Measurements from ENCODE around the gene PRKAR2B. TPM values are rescaled to one million over a fixed set of nuclear protein-coding genes. Genes with fewer than 3 reads are reported as not detected.

PRKAR2B gene
- total RNA-seq, 1 donor from 2014 or later: 1.0 TPM

DNA sequence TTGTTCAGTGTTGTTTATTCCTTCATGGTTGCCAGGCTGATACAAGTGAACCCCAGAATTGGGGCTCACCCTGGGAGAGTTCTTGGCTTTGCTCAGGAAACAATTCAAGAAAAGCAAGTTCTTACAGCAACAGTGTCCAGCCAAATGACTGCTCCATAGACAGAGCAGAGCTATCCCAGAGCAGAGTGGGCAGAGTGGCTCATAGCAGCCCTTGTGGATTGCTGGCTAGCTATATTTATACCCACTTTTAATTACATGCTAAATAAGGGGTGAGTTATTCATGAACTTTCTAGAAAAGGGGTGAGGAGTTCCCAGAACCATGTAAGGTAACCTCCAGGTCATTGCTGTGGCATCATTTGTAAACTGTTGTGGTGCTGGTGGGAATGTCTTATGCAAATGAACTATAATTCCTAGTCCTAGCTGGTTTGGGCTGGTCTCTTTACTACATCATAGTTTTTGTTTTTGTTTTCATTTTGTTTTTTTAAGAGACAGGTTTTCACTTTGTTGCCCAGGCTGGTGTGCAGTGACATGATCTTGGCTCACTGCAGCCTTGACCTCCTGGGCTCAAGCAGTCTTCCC is 64.4 kb downstream of the PRKAR2B start:
- H3K9me3 Mint-ChIP-seq: no peaks in the 10 kb centered on the region
- intact Hi-C loops (cut with micrococcal nuclease): loop anchor here (2.0 kb wide), 1 partner anchor 458 kb away; no protein-coding TSS in a partner anchor
- no peak overlapping the region for H3K27ac Mint-ChIP-seq
- DNase-seq (ENCODE audit: low spot score): no peak
- no peak overlapping the region for H3K4me3 Mint-ChIP-seq
- no peaks in the 10 kb centered on the region for H3K36me3 Mint-ChIP-seq (ENCODE audit: low read depth)
- H3K27me3 Mint-ChIP-seq (ENCODE audit: insufficient read depth): peaks cover 6% of the 10 kb centered on the region
- no peaks in the 10 kb centered on the region for H3K4me1 Mint-ChIP-seq (ENCODE audit: low read depth)

GRCh38 chr7:107109955-107110354 is 65.5 kb downstream of the PRKAR2B start:
- Mint-ChIP-seq H3K36me3 (ENCODE audit: low read depth) (no peaks in the 10 kb centered on the region), H3K9me3 (no peaks in the 10 kb centered on the region), H3K4me3 (no peak overlapping the region), H3K4me1 (ENCODE audit: low read depth) (no peaks in the 10 kb centered on the region), H3K27ac (no peak overlapping the region), H3K27me3 (ENCODE audit: insufficient read depth) (peaks cover 8% of the 10 kb centered on the region)
- intact Hi-C loops (cut with micrococcal nuclease): loop anchor here (2.0 kb wide), 1 partner anchor 459 kb away; no protein-coding TSS in a partner anchor
- DNase-seq (ENCODE audit: low spot score): no peak

- no peak for DNase-seq (ENCODE audit: low spot score)
- no peaks in the 10 kb centered on the region for H3K9me3 Mint-ChIP-seq
- intact Hi-C loops (cut with micrococcal nuclease): no loop called here
- H3K36me3 Mint-ChIP-seq (ENCODE audit: low read depth): no peaks in the 10 kb centered on the region
- H3K4me1 Mint-ChIP-seq (ENCODE audit: low read depth): no peaks in the 10 kb centered on the region
- H3K27me3 Mint-ChIP-seq (ENCODE audit: insufficient read depth): peaks cover 8% of the 10 kb centered on the region
- H3K27ac Mint-ChIP-seq: no peak overlapping the region
- H3K4me3 Mint-ChIP-seq: no peak overlapping the region
Observed at GRCh38 chr7:107111196-107111595, 66.7 kb downstream of the PRKAR2B start.

- Mint-ChIP-seq H3K4me1 (ENCODE audit: low read depth) (no peaks in the 10 kb centered on the region), H3K27ac (no peak overlapping the region)
Observed at GRCh38 chr7:107113866-107114265, 69.4 kb downstream of the PRKAR2B start.

DNA sequence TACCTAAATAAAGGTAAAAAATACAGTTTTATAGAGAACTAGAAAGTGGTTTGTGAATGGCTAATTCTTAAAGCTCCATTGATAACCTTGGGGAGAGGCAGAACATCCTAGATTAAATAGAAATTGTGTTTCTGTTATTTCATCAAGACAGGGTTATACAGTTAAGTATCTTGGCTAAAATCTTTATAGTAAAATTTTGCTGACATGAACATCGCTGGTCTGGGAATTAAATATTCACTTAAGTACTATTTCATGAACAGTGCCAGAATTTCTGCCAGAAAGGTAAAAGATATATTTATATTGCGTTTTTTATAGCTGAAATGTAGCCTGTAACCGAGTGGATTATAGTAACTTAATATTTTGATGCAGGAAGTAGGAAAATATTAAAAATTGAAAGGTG is 70.6 kb downstream of the PRKAR2B start:
- intact Hi-C loops (cut with micrococcal nuclease): no loop called here
- no peak overlapping the region for H3K27ac Mint-ChIP-seq
- peaks cover 8% of the 10 kb centered on the region for H3K27me3 Mint-ChIP-seq (ENCODE audit: insufficient read depth)
- no peak overlapping the region for H3K4me3 Mint-ChIP-seq
- H3K4me1 Mint-ChIP-seq (ENCODE audit: low read depth): no peaks in the 10 kb centered on the region
- H3K36me3 Mint-ChIP-seq (ENCODE audit: low read depth): no peaks in the 10 kb centered on the region
- no peaks in the 10 kb centered on the region for H3K9me3 Mint-ChIP-seq
- no peak for DNase-seq (ENCODE audit: low spot score)

More at GRCh38 chr7:107113866-107114265, 69.4 kb downstream of the PRKAR2B start:
- peaks cover 8% of the 10 kb centered on the region for H3K27me3 Mint-ChIP-seq (ENCODE audit: insufficient read depth)
- H3K36me3 Mint-ChIP-seq (ENCODE audit: low read depth): no peaks in the 10 kb centered on the region
- no peak for DNase-seq (ENCODE audit: low spot score)
- no peak overlapping the region for H3K4me3 Mint-ChIP-seq
- H3K9me3 Mint-ChIP-seq: no peaks in the 10 kb centered on the region
- intact Hi-C loops (cut with micrococcal nuclease): no loop called here

DNA sequence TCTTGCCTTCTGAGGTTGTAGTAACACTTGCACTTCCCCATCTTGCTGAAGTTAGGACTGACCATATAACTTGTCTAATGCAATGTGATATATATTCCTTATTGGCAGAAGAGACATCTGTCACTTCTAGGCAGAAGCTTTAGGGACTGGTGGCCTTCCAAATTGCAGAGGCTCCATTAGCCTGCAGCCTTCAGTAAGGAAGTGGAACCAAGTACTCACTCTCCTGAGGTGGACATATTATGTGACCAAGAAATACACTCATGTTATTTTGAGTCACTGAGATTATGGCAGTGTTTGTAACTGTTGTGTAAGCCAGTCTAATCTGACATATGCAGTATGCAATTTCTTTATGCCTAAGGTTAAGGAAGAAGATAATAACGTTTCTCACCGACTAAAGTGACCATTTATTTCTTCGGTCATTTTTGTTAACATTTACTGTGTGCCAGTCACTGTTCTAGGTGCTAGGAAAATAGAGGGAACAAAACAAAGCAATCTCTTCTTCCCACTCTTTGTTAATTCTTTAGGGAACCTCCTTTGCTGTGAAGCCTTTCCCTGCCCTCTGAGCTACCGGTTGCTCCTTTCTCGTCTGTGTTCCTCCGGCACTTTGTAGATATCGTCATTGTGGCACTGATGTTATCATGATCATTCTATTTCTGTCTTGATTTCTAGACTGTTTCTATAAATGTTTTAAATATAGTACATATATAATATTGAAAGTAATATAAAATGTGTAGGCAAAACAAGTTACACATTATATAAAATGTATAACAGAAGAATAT is 71.4 kb downstream of the PRKAR2B start:
- Mint-ChIP-seq H3K27me3 (ENCODE audit: insufficient read depth) (peaks cover 8% of the 10 kb centered on the region), H3K36me3 (ENCODE audit: low read depth) (no peaks in the 10 kb centered on the region), H3K9me3 (no peaks in the 10 kb centered on the region), H3K27ac (no peak overlapping the region), H3K4me1 (ENCODE audit: low read depth) (no peaks in the 10 kb centered on the region), H3K4me3 (no peak overlapping the region)
- no peak for DNase-seq (ENCODE audit: low spot score)
- intact Hi-C loops (cut with micrococcal nuclease): no loop called here

DNA sequence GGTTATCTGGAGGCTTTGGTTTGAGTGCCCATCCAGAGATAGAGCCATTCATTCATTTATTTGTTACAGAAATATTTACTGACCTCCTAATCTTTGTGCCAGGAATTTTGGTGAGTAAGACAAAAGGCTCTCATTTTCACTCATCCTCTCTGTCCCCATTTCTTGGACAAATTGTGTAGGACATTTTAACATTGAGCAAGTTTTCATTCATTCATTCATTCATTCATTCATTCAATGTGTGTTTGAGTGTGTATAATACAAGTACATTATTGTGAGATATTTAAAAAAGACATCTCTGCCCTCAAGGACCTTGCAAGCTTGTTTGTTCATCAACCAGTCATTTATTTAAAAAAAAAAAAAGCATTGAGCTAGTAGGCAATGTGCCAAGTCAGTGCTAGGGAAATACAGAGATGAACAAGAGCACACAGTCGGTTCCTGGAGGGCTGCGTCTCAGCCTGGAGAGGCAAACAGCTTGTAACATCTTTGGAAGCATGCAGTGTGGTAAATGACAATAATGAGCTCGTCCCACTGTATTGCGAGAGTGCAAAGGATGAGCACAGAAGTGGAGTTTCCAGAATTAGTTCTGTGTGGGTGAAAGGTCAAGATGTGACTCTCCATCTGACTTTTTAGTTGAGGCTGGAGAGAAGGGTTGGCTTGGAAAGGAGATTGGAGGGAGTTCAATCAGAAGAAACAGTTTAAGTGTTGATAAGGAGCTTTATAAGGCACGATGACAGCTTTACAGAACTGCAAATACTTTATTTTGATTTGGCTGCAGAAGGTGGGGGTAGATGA is 73.8 kb downstream of the PRKAR2B start:
- Mint-ChIP-seq H3K4me3 (no peak overlapping the region), H3K36me3 (ENCODE audit: low read depth) (no peaks in the 10 kb centered on the region), H3K4me1 (ENCODE audit: low read depth) (no peaks in the 10 kb centered on the region), H3K9me3 (no peaks in the 10 kb centered on the region), H3K27ac (no peak overlapping the region), H3K27me3 (ENCODE audit: insufficient read depth) (peaks cover 8% of the 10 kb centered on the region)
- intact Hi-C loops (cut with micrococcal nuclease): no loop called here
- no peak for DNase-seq (ENCODE audit: low spot score)

DNA sequence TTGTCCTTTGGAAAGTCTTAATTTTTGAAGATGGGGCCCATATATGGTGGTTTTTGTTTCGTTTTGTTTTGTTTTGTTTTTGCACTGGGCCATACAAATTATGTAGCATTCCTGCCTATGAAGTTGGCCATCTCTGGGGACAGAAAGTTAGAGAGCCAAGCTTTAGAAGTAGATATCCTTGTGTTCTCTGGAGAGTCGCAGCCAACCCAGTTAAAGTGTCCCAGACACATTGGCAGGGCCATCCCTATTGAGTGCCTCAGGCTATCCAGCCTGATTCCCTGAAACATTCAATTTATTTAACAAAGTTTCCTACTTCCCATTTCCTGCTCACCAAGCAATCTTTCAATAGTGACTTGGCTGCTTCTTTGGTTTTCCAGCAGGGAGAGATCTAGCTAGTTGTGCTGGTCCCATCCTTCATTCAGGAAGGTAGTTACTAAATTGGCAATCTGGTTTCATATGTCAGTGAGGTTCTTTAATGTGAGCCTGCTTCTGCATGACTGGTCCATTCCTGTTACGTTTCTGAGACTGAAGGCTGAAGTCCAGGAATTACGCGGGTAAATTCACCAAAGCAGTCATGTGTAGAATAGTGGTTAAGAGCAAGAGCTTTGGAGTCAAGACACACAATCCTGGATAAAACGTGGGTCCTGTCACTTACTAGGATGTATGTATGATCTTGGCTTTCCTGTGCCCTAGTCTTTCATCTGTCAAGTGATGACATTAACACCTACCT is 75.0 kb downstream of the PRKAR2B start:
- no peaks in the 10 kb centered on the region for H3K4me1 Mint-ChIP-seq (ENCODE audit: low read depth)
- no peaks in the 10 kb centered on the region for H3K36me3 Mint-ChIP-seq (ENCODE audit: low read depth)
- H3K27ac Mint-ChIP-seq: no peak overlapping the region
- intact Hi-C loops (cut with micrococcal nuclease): no loop called here
- no peak overlapping the region for H3K4me3 Mint-ChIP-seq
- no peak for DNase-seq (ENCODE audit: low spot score)
- H3K27me3 Mint-ChIP-seq (ENCODE audit: insufficient read depth): no peaks in the 10 kb centered on the region
- H3K9me3 Mint-ChIP-seq: no peaks in the 10 kb centered on the region

DNA sequence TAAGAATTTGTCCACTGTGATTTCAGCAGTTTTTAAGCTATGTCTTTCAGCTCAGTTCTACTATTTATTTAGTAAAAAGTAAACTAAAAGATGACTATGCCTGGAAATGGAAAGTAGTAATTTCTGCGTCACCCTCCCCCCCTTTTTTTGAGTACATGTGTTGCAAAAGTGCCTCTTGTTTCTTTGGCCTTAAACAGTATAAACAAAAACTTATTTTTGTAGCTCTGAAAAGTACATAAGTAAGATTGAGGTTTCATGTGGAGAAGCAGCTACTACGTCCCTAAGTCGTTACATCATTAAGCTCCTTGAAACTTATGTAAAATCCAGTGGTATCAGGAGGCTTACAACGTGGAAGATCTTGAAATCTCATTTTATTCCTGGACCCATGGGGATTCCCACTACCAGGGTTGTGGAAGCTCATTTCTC is 78.0 kb downstream of the PRKAR2B start:
- intact Hi-C loops (cut with micrococcal nuclease): no loop called here
- H3K4me3 Mint-ChIP-seq: no peak overlapping the region
- H3K4me1 Mint-ChIP-seq (ENCODE audit: low read depth): peaks cover 22% of the 10 kb centered on the region
- DNase-seq (ENCODE audit: low spot score): no peak
- H3K27ac Mint-ChIP-seq: no peak overlapping the region
- no peaks in the 10 kb centered on the region for H3K36me3 Mint-ChIP-seq (ENCODE audit: low read depth)
- no peaks in the 10 kb centered on the region for H3K9me3 Mint-ChIP-seq
- H3K27me3 Mint-ChIP-seq (ENCODE audit: insufficient read depth): no peaks in the 10 kb centered on the region

GRCh38 chr7:107123392-107123791 is 78.9 kb downstream of the PRKAR2B start:
- intact Hi-C loops (cut with micrococcal nuclease): no loop called here
- H3K9me3 Mint-ChIP-seq: no peaks in the 10 kb centered on the region
- H3K4me3 Mint-ChIP-seq: no peak overlapping the region
- H3K27ac Mint-ChIP-seq: no peak overlapping the region
- H3K27me3 Mint-ChIP-seq (ENCODE audit: insufficient read depth): no peaks in the 10 kb centered on the region
- H3K36me3 Mint-ChIP-seq (ENCODE audit: low read depth): no peaks in the 10 kb centered on the region
- peaks cover 22% of the 10 kb centered on the region for H3K4me1 Mint-ChIP-seq (ENCODE audit: low read depth)
- DNase-seq (ENCODE audit: low spot score): no peak

DNA sequence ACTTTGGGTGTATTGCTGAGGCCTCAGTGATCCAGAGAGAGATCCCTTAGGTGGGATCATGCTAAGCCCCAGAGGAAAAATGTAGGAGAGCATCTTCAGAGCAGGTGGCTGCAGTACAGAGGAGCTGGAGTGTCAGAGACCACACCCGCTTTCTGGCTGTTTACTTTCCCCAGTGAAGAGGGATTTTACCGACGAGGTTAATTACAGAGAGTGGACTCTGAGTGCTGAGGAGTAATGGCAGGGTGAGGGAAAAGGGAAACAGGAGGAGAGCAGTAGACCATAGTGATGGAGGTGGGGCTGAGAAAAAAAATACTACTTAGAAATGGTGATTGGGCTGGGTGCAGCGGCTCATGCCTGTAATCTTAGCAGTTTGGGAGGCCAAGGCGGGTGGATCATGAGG is 81.0 kb downstream of the PRKAR2B start:
- peaks cover 22% of the 10 kb centered on the region for H3K4me1 Mint-ChIP-seq (ENCODE audit: low read depth)
- no peaks in the 10 kb centered on the region for H3K27me3 Mint-ChIP-seq (ENCODE audit: insufficient read depth)
- no peaks in the 10 kb centered on the region for H3K36me3 Mint-ChIP-seq (ENCODE audit: low read depth)
- no peaks in the 10 kb centered on the region for H3K9me3 Mint-ChIP-seq
- peak overlapping the region; percentile 82 for H3K27ac Mint-ChIP-seq
- no peak for DNase-seq (ENCODE audit: low spot score)
- H3K4me3 Mint-ChIP-seq: peak overlapping the region; percentile 78
- intact Hi-C loops (cut with micrococcal nuclease): no loop called here

DNA sequence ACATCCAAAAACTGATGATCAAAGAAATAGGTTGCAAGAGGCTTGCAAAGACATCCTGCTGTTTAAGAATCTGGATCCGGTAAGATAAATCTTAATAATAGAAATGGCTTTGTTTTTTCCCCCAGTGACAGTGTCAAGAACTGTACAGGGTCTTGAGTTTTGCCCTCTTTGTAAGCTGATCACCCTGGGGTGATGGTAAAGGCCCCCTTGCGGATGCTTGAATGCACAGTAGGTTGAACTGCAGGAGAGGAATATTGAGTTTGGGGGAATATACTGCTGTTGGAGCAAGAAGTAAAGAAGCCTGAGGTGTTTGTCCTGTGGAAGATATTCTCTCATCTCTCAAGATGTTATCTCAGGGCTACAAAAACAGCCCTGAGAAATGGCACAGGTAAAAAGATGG is 83.7 kb downstream of the PRKAR2B start:
- no peak for DNase-seq (ENCODE audit: low spot score)
- no peak overlapping the region for H3K27ac Mint-ChIP-seq
- intact Hi-C loops (cut with micrococcal nuclease): no loop called here
- no peaks in the 10 kb centered on the region for H3K9me3 Mint-ChIP-seq
- H3K27me3 Mint-ChIP-seq (ENCODE audit: insufficient read depth): no peaks in the 10 kb centered on the region
- H3K4me1 Mint-ChIP-seq (ENCODE audit: low read depth): peaks cover 22% of the 10 kb centered on the region
- no peaks in the 10 kb centered on the region for H3K36me3 Mint-ChIP-seq (ENCODE audit: low read depth)
- H3K4me3 Mint-ChIP-seq: no peak overlapping the region

Data from activated T-helper 1 cell treated with anti-CD3 and anti-CD28 coated beads, Interleukin-12 subunit alpha, Interleukin-12 subunit beta, Interleukin-2, Interleukin-4 antibody, amounts not matched to agents 30 ng/mL and 10 ng/mL and 1 ng/mL, durations not matched to agents 14 hours and 24 hours and 36 hours (primary cell).